ENCODE results near the gene AKAP13.

The AKAP13 gene

GRCh38 chr15:85761635-85762034 is 381.2 kb downstream of the AKAP13 start:
- FAIRE-seq, result no peak

- FAIRE-seq, result no peak
Measured at GRCh38 chr15:85762039-85762755, 381.8 kb downstream of the AKAP13 start.

GRCh38 chr15:85762756-85763127 is 382.3 kb downstream of the AKAP13 start:
- no peak for FAIRE-seq

DNA sequence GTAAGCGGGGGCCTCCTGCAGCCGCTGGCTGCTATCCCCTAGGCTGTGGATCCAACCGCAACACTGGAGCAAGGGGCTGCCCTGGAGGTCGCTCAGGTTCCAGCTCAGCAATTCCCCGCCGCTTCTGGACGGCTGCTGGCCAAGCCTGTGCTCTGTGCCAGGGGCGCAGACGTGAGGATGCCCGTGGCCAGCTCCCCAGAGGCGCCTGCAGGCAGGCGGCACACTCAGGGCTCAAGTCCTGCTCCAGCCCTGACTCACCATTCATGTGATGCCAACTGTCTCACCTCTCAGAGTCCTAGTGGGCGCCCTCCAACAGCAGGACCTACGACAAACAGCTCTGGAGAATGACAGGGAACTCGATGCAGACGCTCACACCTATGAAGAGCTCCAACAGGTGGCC is 382.8 kb downstream of the AKAP13 start:
- no peak for FAIRE-seq

DNA sequence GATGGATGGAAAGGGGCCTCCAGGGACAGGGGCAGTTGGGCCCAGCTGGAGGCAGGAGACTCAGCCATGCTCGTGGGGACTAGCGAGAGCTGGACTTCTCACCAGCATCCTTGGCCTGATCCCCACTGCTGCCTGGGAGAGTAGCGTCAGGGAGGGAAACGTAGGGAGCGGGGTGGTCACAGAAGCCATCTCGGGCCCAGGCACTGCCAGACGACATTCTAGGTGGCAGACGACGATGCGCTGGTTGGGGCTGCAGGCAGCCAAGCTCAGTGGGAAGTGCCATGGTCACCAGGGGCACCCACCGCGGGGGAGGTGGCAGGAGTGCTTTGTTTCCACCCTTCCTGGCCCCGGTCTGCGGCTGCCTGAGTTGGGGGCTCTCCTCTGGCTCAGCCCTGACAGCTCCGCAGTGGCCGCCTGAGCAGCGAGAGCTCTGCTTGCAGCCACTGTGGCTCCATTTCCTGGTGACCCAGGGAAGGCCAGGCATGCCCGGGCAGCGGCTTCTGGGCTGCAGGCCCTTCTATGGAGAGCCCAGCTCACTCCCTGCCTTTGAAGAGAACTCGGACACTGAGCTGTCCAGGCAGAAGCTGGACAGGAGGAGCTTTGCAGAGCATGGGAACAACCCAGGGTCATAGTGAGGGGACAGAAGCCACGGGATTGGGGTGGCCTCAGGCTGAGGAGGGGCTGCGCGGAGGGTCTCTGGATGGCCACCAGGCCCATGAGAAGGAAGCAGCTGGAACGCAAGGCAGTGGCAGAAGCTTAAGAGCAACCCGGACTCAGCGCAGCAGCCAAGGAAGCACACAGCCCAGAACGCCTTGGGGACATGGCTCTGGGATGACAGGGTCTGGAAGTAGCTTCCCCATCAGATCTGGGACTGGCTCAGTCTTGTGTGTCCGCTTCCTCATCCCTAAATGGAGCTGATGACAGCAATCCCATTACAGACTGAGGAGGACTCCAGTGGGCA is 383.6 kb downstream of the AKAP13 start:
- no peak for FAIRE-seq

- FAIRE-seq, result no peak
Measured at GRCh38 chr15:85764649-85765277, 384.4 kb downstream of the AKAP13 start.

DNA sequence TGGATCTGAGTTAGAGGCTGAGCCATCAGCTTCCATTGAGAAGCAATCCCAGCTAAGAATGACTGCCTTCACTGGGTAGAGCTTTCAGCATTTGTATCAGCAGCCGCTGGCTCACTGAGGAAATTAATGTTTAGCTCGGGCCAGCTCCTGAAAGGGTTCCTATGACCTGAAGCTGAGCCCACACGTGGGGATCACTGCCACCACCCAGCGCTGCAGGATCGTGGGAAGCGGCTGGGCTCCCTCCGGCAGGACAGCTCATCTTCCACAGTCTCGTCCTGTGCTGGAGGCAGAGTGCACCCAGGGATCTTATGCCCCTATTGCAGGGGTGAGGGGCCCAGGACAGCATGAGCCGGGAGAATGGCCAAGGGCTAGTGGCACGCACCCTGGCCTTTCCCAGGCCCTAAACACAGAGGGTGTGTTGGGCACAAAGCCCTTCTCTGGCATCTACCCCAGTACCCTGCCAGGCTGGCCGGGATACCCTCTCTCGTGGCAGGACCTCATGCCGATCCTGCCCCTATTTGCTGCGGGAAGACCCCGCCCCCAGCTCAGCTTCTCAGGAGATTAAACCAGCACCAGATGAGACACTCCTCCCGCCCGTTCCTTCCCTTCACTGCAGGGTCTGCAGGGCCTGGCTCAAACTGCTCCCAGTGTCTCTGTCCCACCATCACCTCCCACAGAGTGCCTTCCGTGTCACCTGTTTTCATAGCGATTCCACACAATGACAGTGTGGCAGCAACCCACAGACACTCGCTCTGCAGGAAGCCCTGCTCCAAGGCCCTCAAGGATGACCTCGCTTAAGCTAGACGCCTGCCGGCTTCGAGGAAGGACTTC is 385.8 kb downstream of the AKAP13 start:
- no peak for FAIRE-seq

GRCh38 chr15:85767785-85768529 is 387.6 kb downstream of the AKAP13 start:
- FAIRE-seq, result no peak

GRCh38 chr15:85768595-85769168 is 388.3 kb downstream of the AKAP13 start:
- FAIRE-seq, result no peak

DNA sequence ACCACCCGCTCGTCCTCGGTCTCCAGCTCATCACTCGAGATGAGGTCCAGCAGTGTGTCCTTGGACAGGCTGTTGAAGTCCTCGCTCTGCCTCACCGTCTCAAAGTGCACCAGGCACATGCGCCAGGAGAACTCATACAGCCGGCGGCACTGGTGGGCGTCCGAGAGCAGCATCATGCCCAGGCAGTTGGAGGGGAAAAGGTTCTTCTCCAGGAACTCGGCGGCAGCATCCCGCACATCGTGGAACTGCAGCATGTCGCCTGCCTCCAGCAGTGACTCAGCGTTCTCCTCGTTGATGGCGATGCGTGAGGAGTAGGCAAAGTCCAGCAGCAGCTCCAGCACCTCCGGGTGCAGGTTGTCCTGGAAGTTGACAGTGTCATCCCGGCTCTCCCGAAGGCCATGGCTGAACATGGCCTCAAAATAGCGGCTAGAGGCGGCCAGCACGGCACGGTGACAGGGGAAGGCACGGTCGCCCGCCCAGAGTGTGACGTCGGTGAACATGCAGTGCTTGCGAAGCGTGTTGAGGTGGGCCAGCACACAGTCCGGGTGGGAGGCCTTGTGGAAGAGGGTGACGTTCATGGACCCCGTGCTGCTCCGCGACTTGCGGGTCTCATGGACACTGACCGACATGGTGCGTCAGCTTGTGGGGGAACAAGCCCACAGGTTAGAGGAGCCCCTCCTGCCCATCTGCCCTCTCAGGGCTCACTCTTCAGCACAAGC is 388.9 kb downstream of the AKAP13 start:
- no peak for FAIRE-seq

- no peak for FAIRE-seq
Measured at GRCh38 chr15:85770096-85771041, 390.0 kb downstream of the AKAP13 start.

GRCh38 chr15:85771271-85771670 is 390.9 kb downstream of the AKAP13 start:
- FAIRE-seq, result no peak

- FAIRE-seq, result no peak
Measured at GRCh38 chr15:85771781-85772445, 391.5 kb downstream of the AKAP13 start.

- FAIRE-seq, result no peak
Measured at GRCh38 chr15:85772668-85773067, 392.3 kb downstream of the AKAP13 start.

DNA sequence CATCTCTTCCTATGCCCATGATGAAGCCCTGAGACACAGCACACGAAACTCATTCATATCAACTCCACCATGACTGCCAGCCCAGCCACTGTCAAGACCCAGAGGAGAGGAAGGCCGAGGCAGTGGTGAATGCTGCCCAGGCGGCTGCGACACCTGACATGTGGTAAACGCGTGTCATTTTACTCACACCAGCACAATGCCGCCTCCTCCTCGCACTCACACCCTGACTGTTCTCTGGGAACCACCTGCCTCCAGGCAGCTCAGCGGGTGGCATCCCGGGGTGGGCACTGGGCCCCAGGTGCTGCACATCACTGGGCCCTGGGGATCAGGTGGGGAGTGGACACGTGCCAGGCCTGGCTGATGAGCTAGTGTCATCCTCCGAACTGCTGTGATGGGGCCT is 392.8 kb downstream of the AKAP13 start:
- no peak for FAIRE-seq

DNA sequence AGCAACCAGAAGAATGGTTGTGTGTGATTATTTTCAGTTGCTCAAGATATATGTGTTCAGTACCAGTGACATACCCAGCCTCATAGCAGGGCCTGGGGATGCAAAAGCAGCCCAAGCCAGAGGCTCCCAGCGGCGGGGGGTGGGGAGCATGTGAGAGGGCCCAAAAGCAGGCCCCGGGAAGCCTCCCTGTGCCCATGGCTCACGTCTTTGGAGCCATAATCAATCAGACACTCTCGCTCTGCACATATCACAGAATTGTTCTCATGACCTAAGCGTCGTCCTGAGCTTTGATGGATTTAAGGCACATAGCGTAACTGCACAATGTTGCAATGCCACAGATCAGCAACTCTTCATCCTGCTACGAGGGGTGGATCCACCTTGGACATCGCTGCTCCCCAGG is 393.6 kb downstream of the AKAP13 start:
- FAIRE-seq, result no peak

GRCh38 chr15:85777250-85778106 is 397.1 kb downstream of the AKAP13 start:
- no peak for FAIRE-seq
